WTC11 (cell line): ENCODE data around the gene RFTN1.

Experiments used
- TEAD4 ChIP-seq: sonication (generic); formaldehyde crosslinking; IDR thresholded peaks from 2 replicates; pipeline ENCODE4 v1.8.0; 2022; ENCODE audit warnings: mild to moderate bottlenecking, missing genetic modification reagents
- TF ChIP-seq, protein P1 (sequence below): sonication (generic); formaldehyde crosslinking; IDR thresholded peaks from 2 replicates; pipeline ENCODE4 v1.8.0; 2022; ENCODE audit warnings: mild to moderate bottlenecking, missing genetic modification reagents
- TF ChIP-seq, protein P2 (sequence below): fragments of 200-600 bp; IDR thresholded peaks from 2 replicates; pipeline ENCODE4 v1.8.0; 2022; ENCODE audit warnings: antibody characterized with exemption

DNA sequence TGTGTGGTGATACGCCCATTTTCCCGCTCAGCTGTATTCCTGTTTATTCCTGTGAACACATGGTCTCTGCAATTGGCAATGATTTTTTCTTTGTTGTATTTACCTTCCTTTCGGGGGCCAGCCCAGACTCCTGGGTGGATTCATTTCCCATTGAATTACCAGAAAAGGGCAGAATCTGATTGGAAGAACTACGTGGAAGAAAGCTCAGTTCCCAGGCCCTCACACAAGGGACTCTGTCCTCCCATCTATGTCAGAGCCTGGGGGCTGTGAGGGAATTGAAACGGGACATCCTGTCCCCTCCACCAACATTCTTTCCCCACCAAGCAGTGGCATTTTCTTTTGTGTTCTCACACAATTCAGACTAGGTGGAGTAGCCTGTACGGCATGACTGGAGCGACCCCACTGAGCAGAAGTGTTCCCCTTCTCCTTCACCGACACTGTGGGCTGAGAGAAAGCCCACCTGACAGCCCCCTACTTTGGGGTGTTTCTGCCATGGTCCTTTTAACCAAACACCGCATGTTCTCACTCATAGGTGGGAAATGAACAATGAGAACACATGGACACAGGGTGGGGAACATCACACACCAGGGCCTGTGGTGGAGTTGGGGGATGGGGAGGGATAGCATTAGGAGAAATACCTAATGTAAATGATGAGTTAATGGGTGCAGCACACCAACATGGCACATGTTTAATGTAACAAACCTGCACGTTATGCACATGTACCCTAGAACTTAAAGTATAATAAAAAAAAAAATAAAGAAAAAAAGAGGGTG, 32.1 kb upstream of the RFTN1 start:
- no peak for TF ChIP-seq TEAD4
- TF ChIP-seq, protein P1, sequence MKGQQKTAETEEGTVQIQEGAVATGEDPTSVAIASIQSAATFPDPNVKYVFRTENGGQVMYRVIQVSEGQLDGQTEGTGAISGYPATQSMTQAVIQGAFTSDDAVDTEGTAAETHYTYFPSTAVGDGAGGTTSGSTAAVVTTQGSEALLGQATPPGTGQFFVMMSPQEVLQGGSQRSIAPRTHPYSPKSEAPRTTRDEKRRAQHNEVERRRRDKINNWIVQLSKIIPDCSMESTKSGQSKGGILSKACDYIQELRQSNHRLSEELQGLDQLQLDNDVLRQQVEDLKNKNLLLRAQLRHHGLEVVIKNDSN (CRISPR knock-in tag): no peak
- TF ChIP-seq, protein P2, sequence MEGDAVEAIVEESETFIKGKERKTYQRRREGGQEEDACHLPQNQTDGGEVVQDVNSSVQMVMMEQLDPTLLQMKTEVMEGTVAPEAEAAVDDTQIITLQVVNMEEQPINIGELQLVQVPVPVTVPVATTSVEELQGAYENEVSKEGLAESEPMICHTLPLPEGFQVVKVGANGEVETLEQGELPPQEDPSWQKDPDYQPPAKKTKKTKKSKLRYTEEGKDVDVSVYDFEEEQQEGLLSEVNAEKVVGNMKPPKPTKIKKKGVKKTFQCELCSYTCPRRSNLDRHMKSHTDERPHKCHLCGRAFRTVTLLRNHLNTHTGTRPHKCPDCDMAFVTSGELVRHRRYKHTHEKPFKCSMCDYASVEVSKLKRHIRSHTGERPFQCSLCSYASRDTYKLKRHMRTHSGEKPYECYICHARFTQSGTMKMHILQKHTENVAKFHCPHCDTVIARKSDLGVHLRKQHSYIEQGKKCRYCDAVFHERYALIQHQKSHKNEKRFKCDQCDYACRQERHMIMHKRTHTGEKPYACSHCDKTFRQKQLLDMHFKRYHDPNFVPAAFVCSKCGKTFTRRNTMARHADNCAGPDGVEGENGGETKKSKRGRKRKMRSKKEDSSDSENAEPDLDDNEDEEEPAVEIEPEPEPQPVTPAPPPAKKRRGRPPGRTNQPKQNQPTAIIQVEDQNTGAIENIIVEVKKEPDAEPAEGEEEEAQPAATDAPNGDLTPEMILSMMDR: no peak
